Stimulated activated CD4-positive, alpha-beta T cell treated with anti-CD3 and anti-CD28 coated beads, Interleukin-1b, Interleukin-23, amount 100 ng/mL, for 48 hours (primary cell): Measurements from ENCODE around the gene DBP.
A peak's percentile ranks its signal among the peaks of the same experiment; 100 is the strongest.
"Not testable (repeated sequence)": the region's sequence is repeated elsewhere in the genome, so short reads cannot be mapped to it uniquely, and the experiment has no call there.

ENCODE experiments used
- DNase-seq: peaks from one replicate; pipeline ENCODE4 v3.0.0-alpha.2; 2020

Gene DBP

GRCh38 chr19:48639483-48640375 is 2.5 kb upstream of the DBP start:
- DNase-seq = no peak

- DNase-seq = no peak
Measured at GRCh38 chr19:48638831-48639381, 1.7 kb upstream of the DBP start.

- peak; percentile 85 for DNase-seq
Measured at GRCh38 chr19:48637948-48638830, 1.0 kb upstream of the DBP start.

GRCh38 chr19:48637449-48637947 is 319 bp upstream of the DBP start:
- peak; percentile 99 for DNase-seq

GRCh38 chr19:48635966-48636858 is 967 bp downstream of the DBP start:
- DNase-seq = no peak

- DNase-seq = peak; percentile 72
Measured at GRCh38 chr19:48635263-48635965, 1.8 kb downstream of the DBP start.

GRCh38 chr19:48634424-48635262 is 2.5 kb downstream of the DBP start:
- peak; percentile 95 for DNase-seq

GRCh38 chr19:48634036-48634342 is 3.2 kb downstream of the DBP start:
- DNase-seq = no peak

GRCh38 chr19:48633148-48634035 is 3.8 kb downstream of the DBP start:
- DNase-seq = no peak

- DNase-seq = no peak
Measured at GRCh38 chr19:48632692-48633147, 4.5 kb downstream of the DBP start.

- DNase-seq = not testable (repeated sequence)
Measured at GRCh38 chr19:48632286-48632685, 4.9 kb downstream of the DBP start.

- DNase-seq = no peak
Measured at GRCh38 chr19:48631225-48631624, 6.0 kb downstream of the DBP start.

GRCh38 chr19:48630296-48631063 is 6.7 kb downstream of the DBP start:
- DNase-seq = no peak

GRCh38 chr19:48629599-48630295 is 7.4 kb downstream of the DBP start:
- DNase-seq = no peak

GRCh38 chr19:48629297-48629598 is 7.9 kb downstream of the DBP start:
- DNase-seq = no peak

GRCh38 chr19:48628486-48629296 is 8.5 kb downstream of the DBP start:
- no peak for DNase-seq

GRCh38 chr19:48627865-48628314 is 9.3 kb downstream of the DBP start:
- DNase-seq = no peak
